CD14-positive monocyte (primary cell): Measurements from ENCODE around the gene ATP6V0A4. TPM values are rescaled to one million over a fixed set of nuclear protein-coding genes. Genes with fewer than 3 reads are reported as not detected.

Experiments
- DNase-seq, 3 donors: peaks; one replicate each; pipeline ENCODE4 v3.0.0-alpha.2; 2011 to 2022
- H2AFZ ChIP-seq: 2 replicates; pipeline ENCODE4 v1.6.0; 2012; ENCODE audit warnings: mild to moderate bottlenecking, low read depth, low read length, inconsistent platforms; ENCODE audit not compliant: insufficient read depth, poor library complexity, severe bottlenecking
- H3K27ac ChIP-seq, 2 donors: 1 replicate in 1 of 2; 2 replicates in 1 of 2; pipeline ENCODE4 v1.5.1; 2012 to 2013; ENCODE audit warnings: low read length in 2 of 2, control low read depth in 1 of 2, inconsistent platforms in 1 of 2, low read depth in 1 of 2, mild to moderate bottlenecking in 1 of 2
- H3K27me3 ChIP-seq, 2 donors: one replicate each; pipeline versions ENCODE4 v1.6.0 to v1.6.1; 2011 to 2013; ENCODE audit warnings: low read length in 2 of 2; ENCODE audit not compliant: control insufficient read depth in 2 of 2, insufficient read depth in 2 of 2
- H3K36me3 ChIP-seq, 2 donors: replicated peaks in 1 of 2; 1 replicate in 1 of 2; 2 replicates in 1 of 2; pipeline versions ENCODE4 v1.5.1 to v1.6.1; 2012 to 2013; ENCODE audit warnings: low read length in 2 of 2, control low read depth in 1 of 2, inconsistent platforms in 1 of 2, mild to moderate bottlenecking in 1 of 2; ENCODE audit not compliant: insufficient read depth in 2 of 2, control insufficient read depth in 1 of 2
- H3K4me1 ChIP-seq, 2 donors: 1 replicate in 1 of 2; 2 replicates in 1 of 2; pipeline versions ENCODE4 v1.5.1 to v1.6.1; 2012 to 2013; ENCODE audit warnings: low read length in 2 of 2, control low read depth in 1 of 2, inconsistent platforms in 1 of 2, mild to moderate bottlenecking in 1 of 2, moderate library complexity in 1 of 2; ENCODE audit not compliant: insufficient read depth in 2 of 2, control insufficient read depth in 1 of 2
- H3K4me2 ChIP-seq: replicated peaks from 2 replicates; pipeline ENCODE3; 2012; ENCODE audit warnings: low read length, moderate library complexity, mild to moderate bottlenecking; ENCODE audit not compliant: poor library complexity, severe bottlenecking; ENCODE audit errors: extremely low read depth
- H3K4me3 ChIP-seq, 3 experiments: fragments of 200-600 bp in 1 of 3; sonication (generic) in 1 of 3; replicated peaks in 1 of 3; 1 replicate in 2 of 3; 2 replicates in 1 of 3; pipeline ENCODE4 v1.5.1; 2011 to 2013; ENCODE audit warnings: low read length in 3 of 3, mild to moderate bottlenecking in 3 of 3, control low read depth in 2 of 3, low read depth in 2 of 3, inconsistent platforms in 1 of 3, moderate library complexity in 1 of 3
- H3K79me2 ChIP-seq: 2 replicates; pipeline ENCODE4 v1.6.0; 2012; ENCODE audit warnings: mild to moderate bottlenecking, control low read depth, inconsistent platforms, low read length, moderate library complexity; ENCODE audit not compliant: insufficient read depth
- H3K9ac ChIP-seq: 2 replicates; pipeline ENCODE4 v1.6.0; 2017; ENCODE audit warnings: low read length, mild to moderate bottlenecking; ENCODE audit not compliant: insufficient read depth, poor library complexity, severe bottlenecking
- H3K9me3 ChIP-seq, 2 donors: replicated peaks in 1 of 2; 1 replicate in 1 of 2; 2 replicates in 1 of 2; pipeline versions ENCODE4 v1.5.1 to v1.6.1; 2012 to 2013; ENCODE audit warnings: low read length in 2 of 2, control low read depth in 1 of 2; ENCODE audit not compliant: control insufficient read depth in 1 of 2, insufficient read depth in 1 of 2
- H4K20me1 ChIP-seq: 2 replicates; pipeline ENCODE4 v1.6.0; 2012; ENCODE audit warnings: mild to moderate bottlenecking, low read length, control low read depth, moderate library complexity; ENCODE audit not compliant: insufficient read depth
- H3K27ac Mint-ChIP-seq, 7 donors: one replicate each; pipeline ENCODE4 v1.8.0; 2020; ENCODE audit warnings: mild to moderate bottlenecking in 7 of 7, mixed read lengths in 7 of 7, moderate library complexity in 6 of 7, inconsistent platforms in 2 of 7
- H3K27me3 Mint-ChIP-seq, 3 donors: one replicate each; pipeline ENCODE4 v1.8.0; 2021 to 2022; ENCODE audit warnings: low read depth in 3 of 3, mild to moderate bottlenecking in 3 of 3, mixed read lengths in 3 of 3, moderate library complexity in 3 of 3, inconsistent platforms in 1 of 3
- H3K36me3 Mint-ChIP-seq, 2 donors: one replicate each; pipeline ENCODE4 v1.8.0; 2020; ENCODE audit warnings: mixed read lengths in 2 of 2, inconsistent platforms in 1 of 2, mild to moderate bottlenecking in 1 of 2
- H3K4me1 Mint-ChIP-seq: one replicate; pipeline ENCODE4 v1.8.0; 2020; ENCODE audit warnings: mild to moderate bottlenecking, mixed read lengths
- H3K4me3 Mint-ChIP-seq, 2 donors: one replicate each; pipeline ENCODE4 v1.8.0; 2020; ENCODE audit warnings: mild to moderate bottlenecking in 2 of 2, mixed read lengths in 2 of 2, moderate library complexity in 1 of 2
- H3K9me3 Mint-ChIP-seq, 7 donors: one replicate each; pipeline ENCODE4 v1.8.0; 2020 to 2022; ENCODE audit warnings: mixed read lengths in 7 of 7, mild to moderate bottlenecking in 6 of 7, moderate library complexity in 6 of 7, inconsistent platforms in 2 of 7
- CTCF ChIP-seq: fragments of 200-600 bp; IDR thresholded peaks from one replicate; pipeline ENCODE4 v1.8.0; 2022; ENCODE audit warnings: antibody characterized with exemption, mild to moderate bottlenecking
- WGBS: methylation state at CpG from one replicate; pipeline ENCODE4 v1.1.5; 2013; ENCODE audit warnings: missing lambda C conversion rate; ENCODE audit not compliant: insufficient coverage; 5-methylcytosine and 5-hydroxymethylcytosine counted together
- intact Hi-C, 2 donors: fragments of 100-400 bp; cut with micrococcal nuclease; formaldehyde crosslinking; loops; one replicate each; pipeline versions ENCODE4 v1.15.0 to v1.15.1; 2023
- polyA plus RNA-seq, 3 donors: library from polyadenylated mRNA; depleted of rRNA in 1 of 3; unstranded in 2 of 3; stranded (reverse) in 1 of 3; fragments of 300-500 nt in 2 of 3; fragments of >200 nt in 1 of 3; fragmentation: Illumina TruSeq in 2 of 3; gene quantifications; 1 replicate in 2 of 3; 2 replicates in 1 of 3; pipeline ENCODE4 v1.2.3, GENCODE V29; 2012 to 2021

ATP6V0A4 gene
- polyA plus RNA-seq, 3 donors: not detected

- Mint-ChIP-seq H3K27me3 (peaks cover 3 to 16% (median 4%) of the 10 kb centered on the region in 3 donors), H3K4me1 (peaks cover 3% of the 10 kb centered on the region), H3K4me3 (no peak overlapping the region), H3K27ac (no peak overlapping the region), H3K36me3 (no peaks in the 10 kb centered on the region), H3K9me3 (peaks cover 0 to 2% (median 0%) of the 10 kb centered on the region in 7 donors)
- H3K4me1 ChIP-seq: no peaks in the 10 kb centered on the region
- WGBS: 90% methylated on average over 14 of the region's 15 CpGs
- H3K36me3 ChIP-seq: no peaks in the 10 kb centered on the region
- H3K27me3 ChIP-seq: peaks cover 0 to 2% of the 10 kb centered on the region in 2 donors
- no peak overlapping the region for H3K4me2 ChIP-seq
- no peaks in the 10 kb centered on the region for H3K79me2 ChIP-seq
- no peak overlapping the region for H3K27ac ChIP-seq
- H2AFZ ChIP-seq: no peak overlapping the region
- no peaks in the 10 kb centered on the region for H4K20me1 ChIP-seq
- H3K9me3 ChIP-seq: no peaks in the 10 kb centered on the region
- intact Hi-C loops: no loop called here
- no peak for TF ChIP-seq CTCF
- DNase-seq: no peak
- H3K4me3 ChIP-seq: no peak overlapping the region
- H3K9ac ChIP-seq: no peak overlapping the region
Observed at GRCh38 chr7:138750473-138750872, 47.5 kb downstream of the ATP6V0A4 start.

GRCh38 chr7:138749960-138750359 is 48.0 kb downstream of the ATP6V0A4 start:
- Mint-ChIP-seq H3K27me3 (peaks cover 3 to 16% (median 4%) of the 10 kb centered on the region in 3 donors), H3K27ac (no peak overlapping the region), H3K4me1 (peaks cover 3% of the 10 kb centered on the region), H3K4me3 (no peak overlapping the region), H3K36me3 (no peaks in the 10 kb centered on the region), H3K9me3 (peaks cover 0 to 2% (median 0%) of the 10 kb centered on the region in 7 donors)
- no peak overlapping the region for H3K4me2 ChIP-seq
- DNase-seq: no peak
- intact Hi-C loops: no loop called here
- no peak overlapping the region for H2AFZ ChIP-seq
- no peak for TF ChIP-seq CTCF
- no peak overlapping the region for H3K27ac ChIP-seq
- H3K27me3 ChIP-seq: peaks cover 0 to 2% of the 10 kb centered on the region in 2 donors
- H3K36me3 ChIP-seq: no peaks in the 10 kb centered on the region
- H3K9ac ChIP-seq: no peak overlapping the region
- no peaks in the 10 kb centered on the region for H3K9me3 ChIP-seq
- no peaks in the 10 kb centered on the region for H4K20me1 ChIP-seq
- 96% methylated on average over 3 of the region's 3 CpGs for WGBS
- no peaks in the 10 kb centered on the region for H3K79me2 ChIP-seq
- no peak overlapping the region for H3K4me3 ChIP-seq
- no peaks in the 10 kb centered on the region for H3K4me1 ChIP-seq
